ENCODE results near the gene CRB2.
"Not testable (repeated sequence)": the region's sequence is repeated elsewhere in the genome, so short reads cannot be mapped to it uniquely, and the experiment has no call there.

The CRB2 gene

GRCh38 chr9:123380852-123381705, 25.1 kb downstream of the CRB2 start:
- DNase-seq (ENCODE audit: low read depth in 2 of 2) = no peak

GRCh38 chr9:123382653-123383511, 26.9 kb downstream of the CRB2 start:
- no peak for DNase-seq (ENCODE audit: low read depth in 2 of 2)

- no peak for DNase-seq (ENCODE audit: low read depth in 2 of 2)
Measured at GRCh38 chr9:123383512-123384170, 27.6 kb downstream of the CRB2 start.

- no peak for DNase-seq (ENCODE audit: low read depth in 2 of 2)
Measured at GRCh38 chr9:123387686-123388085, 31.7 kb downstream of the CRB2 start.

GRCh38 chr9:123389070-123389469, 33.1 kb downstream of the CRB2 start:
- no peak for DNase-seq (ENCODE audit: low read depth in 2 of 2)

- no peak for DNase-seq (ENCODE audit: low read depth in 2 of 2)
Measured at GRCh38 chr9:123389698-123390097, 33.7 kb downstream of the CRB2 start.

- no peak for DNase-seq (ENCODE audit: low read depth in 2 of 2)
Measured at GRCh38 chr9:123390337-123391135, 34.5 kb downstream of the CRB2 start.

GRCh38 chr9:123391233-123391632, 35.2 kb downstream of the CRB2 start:
- DNase-seq (ENCODE audit: low read depth in 2 of 2) = no peak

GRCh38 chr9:123391946-123392345, 35.9 kb downstream of the CRB2 start:
- DNase-seq (ENCODE audit: low read depth in 2 of 2) = no peak

GRCh38 chr9:123392802-123393201, 36.8 kb downstream of the CRB2 start:
- DNase-seq (ENCODE audit: low read depth in 2 of 2) = no peak

GRCh38 chr9:123394291-123395235, 38.6 kb downstream of the CRB2 start:
- DNase-seq (ENCODE audit: low read depth in 2 of 2) = no peak

- no peak for DNase-seq (ENCODE audit: low read depth in 2 of 2)
Measured at GRCh38 chr9:123395276-123395688, 39.3 kb downstream of the CRB2 start.

- DNase-seq (ENCODE audit: low read depth in 2 of 2) = no peak
Measured at GRCh38 chr9:123395689-123396511, 39.9 kb downstream of the CRB2 start.

GRCh38 chr9:123397975-123398374, 42.0 kb downstream of the CRB2 start:
- DNase-seq (ENCODE audit: low read depth in 2 of 2) = no peak

GRCh38 chr9:123398938-123399337, 42.9 kb downstream of the CRB2 start:
- not testable (repeated sequence) for DNase-seq (ENCODE audit: low read depth in 2 of 2)

- no peak for DNase-seq (ENCODE audit: low read depth in 2 of 2)
Measured at GRCh38 chr9:123399803-123400378, 43.9 kb downstream of the CRB2 start.

- no peak for DNase-seq (ENCODE audit: low read depth in 2 of 2)
Measured at GRCh38 chr9:123400926-123401503, 45.0 kb downstream of the CRB2 start.

GRCh38 chr9:123401879-123402513, 46.0 kb downstream of the CRB2 start:
- no peak for DNase-seq (ENCODE audit: low read depth in 2 of 2)
